Colonic mucosa (tissue), 4 donors: ENCODE results near the gene SULT4A1. TPM values are rescaled to one million over a fixed set of nuclear protein-coding genes. Genes with fewer than 3 reads are reported as not detected.

Source experiments
- DNase-seq: peaks from one replicate; pipeline ENCODE4 v3.0.0-alpha.2; 2020
- H3K27ac ChIP-seq: fragments of 200-600 bp; one replicate; pipeline ENCODE4 v1.8.0; 2021
- H3K27me3 ChIP-seq: fragments of 200-600 bp; one replicate; pipeline ENCODE4 v1.8.0; 2021
- H3K36me3 ChIP-seq: fragments of 200-600 bp; one replicate; pipeline ENCODE4 v1.8.0; 2021
- H3K4me1 ChIP-seq: fragments of 200-600 bp; one replicate; pipeline ENCODE4 v1.8.0; 2021; ENCODE audit warnings: mild to moderate bottlenecking
- H3K4me3 ChIP-seq: fragments of 200-600 bp; one replicate; pipeline ENCODE4 v1.8.0; 2021
- H3K9ac ChIP-seq, 2 donors: one replicate each; pipeline ENCODE4 v1.7.0; 2013; ENCODE audit warnings: control low read depth in 2 of 2, low read depth in 2 of 2, low read length in 2 of 2
- H3K9me3 ChIP-seq: fragments of 200-600 bp; one replicate; pipeline ENCODE4 v1.8.0; 2021
- CTCF ChIP-seq: fragments of 200-600 bp; IDR thresholded peaks from one replicate; pipeline ENCODE4 v1.8.0; 2022; ENCODE audit warnings: antibody characterized with exemption, mild to moderate bottlenecking
- intact Hi-C: fragments of 100-400 bp; cut with DNase I; formaldehyde crosslinking; loops from one replicate; pipeline ENCODE4 v1.14.1; 2022
- total RNA-seq, 2 donors: library from RNA; stranded (reverse); fragmentation: NEBNext Ultra II Directional in 1 of 2; extraction: Animal tissue kit (Norgen Biotek cat#: 25700) in 1 of 2; gene quantifications; one replicate each; pipeline ENCODE4 v1.2.1, GENCODE V29; 2021
- donor health status: healthy.
- donor health status: DM: no; HTN: no; CAD: no.
- donor health status: DM: no; HTN: no; CAD: no.

SULT4A1 gene
- total RNA-seq, 2 donors from 2014 or later, result 0.10 to 0.82 TPM

GRCh38 chr22:43783777-43784176, 78.5 kb downstream of the SULT4A1 start:
- no peak for DNase-seq
- no peaks in the 10 kb centered on the region for H3K4me1 ChIP-seq
- H3K27ac ChIP-seq, result no peak overlapping the region
- no peaks in the 10 kb centered on the region for H3K27me3 ChIP-seq
- H3K4me3 ChIP-seq, result no peak overlapping the region
- no peaks in the 10 kb centered on the region for H3K36me3 ChIP-seq
- H3K9ac ChIP-seq, result no peak overlapping the region
- no peaks in the 10 kb centered on the region for H3K9me3 ChIP-seq
- intact Hi-C loops, result no loop called here
- TF ChIP-seq CTCF, result no peak

GRCh38 chr22:43782448-43782847, 79.9 kb downstream of the SULT4A1 start:
- DNase-seq, result no peak
- no peak overlapping the region for H3K4me3 ChIP-seq
- H3K27ac ChIP-seq, result no peak overlapping the region
- H3K36me3 ChIP-seq, result no peaks in the 10 kb centered on the region
- no peak for TF ChIP-seq CTCF
- no peaks in the 10 kb centered on the region for H3K9me3 ChIP-seq
- no peaks in the 10 kb centered on the region for H3K27me3 ChIP-seq
- H3K9ac ChIP-seq, result no peak overlapping the region
- intact Hi-C loops, result no loop called here
- no peaks in the 10 kb centered on the region for H3K4me1 ChIP-seq

GRCh38 chr22:43777286-43777685, 85.0 kb downstream of the SULT4A1 start:
- intact Hi-C loops, result no loop called here
- no peak for TF ChIP-seq CTCF

GRCh38 chr22:43776081-43776670, 86.1 kb downstream of the SULT4A1 start:
- H3K27ac ChIP-seq, result no peak overlapping the region
- DNase-seq, result no peak
- no peaks in the 10 kb centered on the region for H3K9me3 ChIP-seq
- TF ChIP-seq CTCF, result no peak
- H3K4me3 ChIP-seq, result no peak overlapping the region
- no peaks in the 10 kb centered on the region for H3K27me3 ChIP-seq
- no peaks in the 10 kb centered on the region for H3K4me1 ChIP-seq
- no peaks in the 10 kb centered on the region for H3K36me3 ChIP-seq
- no peak overlapping the region for H3K9ac ChIP-seq
- intact Hi-C loops, result no loop called here

More at GRCh38 chr22:43777286-43777685, 85.0 kb downstream of the SULT4A1 start:
- Histone ChIP-seq H3K4me3 (no peak overlapping the region), H3K36me3 (no peaks in the 10 kb centered on the region), H3K4me1 (no peaks in the 10 kb centered on the region), H3K9ac (no peak overlapping the region), H3K9me3 (no peaks in the 10 kb centered on the region), H3K27ac (no peak overlapping the region), H3K27me3 (no peaks in the 10 kb centered on the region)
- no peak for DNase-seq

Other genes with a start within 250 kb of the SULT4A1 start
- under 1 TPM; 0.35 to 0.80 TPM for gene EFCAB6, start 50.2 kb downstream of the SULT4A1 start, total RNA-seq
- gene PNPLA5, start 29.5 kb upstream of the SULT4A1 start, total RNA-seq, result not detected
- 1 to 10 TPM in 1 of 2 donors, under 1 TPM in 1; 0.15 to 1.6 TPM for gene PNPLA3, start 61.3 kb upstream of the SULT4A1 start, total RNA-seq
- 10 to 100 TPM; 40.7 to 49.5 TPM for gene SAMM50, start 92.9 kb upstream of the SULT4A1 start, total RNA-seq
- 10 to 100 TPM in 1 of 2 donors, 1 to 10 TPM in 1; 4.5 to 11.4 TPM for gene PARVB, start 161.8 kb upstream of the SULT4A1 start, total RNA-seq